ENCODE measurements around the gene NSMCE4A.

GRCh38 chr10:122001698-122002097, 26.7 kb upstream of the NSMCE4A start:
- TF ChIP-seq CTCF (conservative IDR thresholded peaks at IDR 0.05; ENCODE audit: low read depth, low read length) (no peak), EZH2 (IDR thresholded peaks at IDR 0.05; ENCODE audit: low read length, unreplicated experiment) (no peak)

Measured in PC-3 (cell line).